Psoas muscle (tissue), 8 donors: ENCODE data around the gene SAMD4A. TPM values are rescaled to one million over a fixed set of nuclear protein-coding genes. Genes with fewer than 3 reads are reported as not detected.

Experiments
- ATAC-seq, 4 donors: fragments of 200-7000 bp; cut with Tn5 transposase; one replicate each; pipeline ENCODE4 v1.9.1; 2020; ENCODE audit warnings: moderate library complexity in 3 of 4, mild to moderate bottlenecking in 2 of 4
- DNase-seq, 2 donors: peaks; one replicate each; pipeline ENCODE4 v3.0.0-alpha.2; 2020
- H3K27ac ChIP-seq: fragments of 200-600 bp; one replicate; pipeline ENCODE4 v1.8.0; 2022
- H3K27me3 ChIP-seq, 3 donors: fragments of 200-600 bp in 1 of 3; one replicate each; pipeline versions ENCODE4 v1.6.1 to v1.8.0; 2013 to 2022; ENCODE audit warnings: low read length in 2 of 3, mild to moderate bottlenecking in 2 of 3, moderate library complexity in 1 of 3; ENCODE audit not compliant: insufficient read depth in 3 of 3
- H3K36me3 ChIP-seq, 2 donors: fragments of 200-600 bp in 1 of 2; one replicate each; pipeline versions ENCODE4 v1.6.1 to v1.8.0; 2013 to 2022; ENCODE audit warnings: low read depth in 1 of 2, mild to moderate bottlenecking in 1 of 2, moderate library complexity in 1 of 2; ENCODE audit not compliant: insufficient read depth in 1 of 2
- H3K4me1 ChIP-seq: fragments of 200-600 bp; one replicate; pipeline ENCODE4 v1.8.0; 2022
- H3K4me3 ChIP-seq: fragments of 200-600 bp; one replicate; pipeline ENCODE4 v1.8.0; 2022; ENCODE audit warnings: mild to moderate bottlenecking
- H3K9me3 ChIP-seq: fragments of 200-600 bp; one replicate; pipeline ENCODE4 v1.8.0; 2022
- CTCF ChIP-seq: fragments of 200-600 bp; IDR thresholded peaks from one replicate; pipeline ENCODE4 v1.8.0; 2022; ENCODE audit warnings: antibody characterized with exemption
- WGBS, 3 donors: extraction: QIAGEN DNeasy Blood & Tissue Kit; methylation state at CpG; one replicate each; pipeline versions ENCODE4 v1.1.6 to v1.1.7; 2013; 5-methylcytosine and 5-hydroxymethylcytosine counted together
- intact Hi-C, 2 donors: fragments of 100-400 bp; cut with DNase I; formaldehyde crosslinking; loops; one replicate each; pipeline versions ENCODE4 v1.11.0 to v1.14.2; 2022
- polyA plus RNA-seq, 3 donors: library from polyadenylated mRNA; stranded (reverse); fragments of 200-250 nt; gene quantifications; one replicate each; pipeline ENCODE4 v1.2.3, GENCODE V29; 2013
- total RNA-seq, 4 donors: library from RNA; stranded (reverse); fragmentation: NEBNext Ultra II Directional in 2 of 4; extraction: Animal tissue kit (Norgen Biotek cat#: 25700) in 2 of 4; gene quantifications; one replicate each; pipeline versions ENCODE4 v1.2.1 to v1.2.4, GENCODE V29; 2021 to 2023
- donor health status: healthy with polysubstance abuse.
- donor health status: DM: no; HTN: no; CAD: no; lungs with moderate emphysema.
- donor health status: Bipolar disorder and iron deficiency.
- donor health status: healthy.
- donor health status: DM: yes; HTN: yes; CAD: no.
- donor health status: DM: no; HTN: no; CAD: no.
- donor health status: DM: no; HTN: no; CAD: no.
- donor health status: DM: yes; HTN: yes; CAD: no.

The SAMD4A gene
- total and polyA plus RNA-seq, 7 donors = 9.6 to 139 (median 67.9) TPM

- 96 to 98% (median 97%) methylated on average over 3 of the region's 3 CpGs for WGBS, 3 donors
- ATAC-seq (no peak), DNase-seq (no peak)
- intact Hi-C loops = loop anchor here in 1 of 2 donors (5.0 kb wide), 1 partner anchor 41 kb away; no protein-coding TSS in a partner anchor
- peaks cover 69% of the 10 kb centered on the region for H3K4me1 ChIP-seq
- H3K9me3 ChIP-seq = no peaks in the 10 kb centered on the region
- TF ChIP-seq CTCF = no peak
- no peak overlapping the region for H3K4me3 ChIP-seq
- H3K27me3 ChIP-seq = no peaks in the 10 kb centered on the region
- H3K36me3 ChIP-seq = no peaks in the 10 kb centered on the region
- no peak overlapping the region for H3K27ac ChIP-seq
These were observed 14.0 kb downstream of the SAMD4A start for GRCh38 chr14:54580933-54581332.

GRCh38 chr14:54582334-54582733, 15.4 kb downstream of the SAMD4A start:
- DNase-seq (no peak), ATAC-seq (peak in 3 of 4 donors; percentile 39 to 60 (median 43))
- no peak overlapping the region for H3K27ac ChIP-seq
- H3K9me3 ChIP-seq = no peaks in the 10 kb centered on the region
- no peak overlapping the region for H3K4me3 ChIP-seq
- no peak for TF ChIP-seq CTCF
- H3K4me1 ChIP-seq = peaks cover 55% of the 10 kb centered on the region
- H3K27me3 ChIP-seq = no peaks in the 10 kb centered on the region
- WGBS, 3 donors = 52 to 84% (median 59%) methylated on average over 7 of the region's 7 CpGs
- H3K36me3 ChIP-seq = no peaks in the 10 kb centered on the region
- intact Hi-C loops = loop anchor here in 1 of 2 donors (5.0 kb wide), 1 partner anchor 40 kb away; no protein-coding TSS in a partner anchor

GRCh38 chr14:54584097-54584496, 17.2 kb downstream of the SAMD4A start:
- no peak for TF ChIP-seq CTCF
- H3K9me3 ChIP-seq = no peaks in the 10 kb centered on the region
- no peak for ATAC-seq
- no peak overlapping the region for H3K4me3 ChIP-seq
- intact Hi-C loops = loop anchor here in 1 of 2 donors (5.0 kb wide), 1 partner anchor 38 kb away; no protein-coding TSS in a partner anchor
- 25 to 39% (median 38%) methylated on average over 1 of the region's 1 CpG for WGBS, 3 donors
- no peak for DNase-seq
- H3K4me1 ChIP-seq = peaks cover 48% of the 10 kb centered on the region
- H3K36me3 ChIP-seq = no peaks in the 10 kb centered on the region
- H3K27me3 ChIP-seq = no peaks in the 10 kb centered on the region
- H3K27ac ChIP-seq = no peak overlapping the region

- no peaks in the 10 kb centered on the region for H3K9me3 ChIP-seq
- TF ChIP-seq CTCF = no peak
- H3K4me3 ChIP-seq = no peak overlapping the region
- DNase-seq (no peak), ATAC-seq (no peak)
- H3K36me3 ChIP-seq = no peaks in the 10 kb centered on the region
- peaks cover 52% of the 10 kb centered on the region for H3K4me1 ChIP-seq
- no peak overlapping the region for H3K27ac ChIP-seq
- 94 to 96% (median 94%) methylated on average over 3 of the region's 3 CpGs for WGBS, 3 donors
- H3K27me3 ChIP-seq = no peaks in the 10 kb centered on the region
- intact Hi-C loops = no loop called here
These were observed 18.3 kb downstream of the SAMD4A start for GRCh38 chr14:54585214-54585613.

GRCh38 chr14:54589076-54589475, 22.1 kb downstream of the SAMD4A start:
- Histone ChIP-seq H3K36me3 (no peaks in the 10 kb centered on the region), H3K27ac (no peak overlapping the region), H3K4me1 (peaks cover 55% of the 10 kb centered on the region), H3K27me3 (no peaks in the 10 kb centered on the region), H3K9me3 (no peaks in the 10 kb centered on the region), H3K4me3 (no peak overlapping the region)
- DNase-seq = no peak
- intact Hi-C loops = no loop called here
- no peak for ATAC-seq
- TF ChIP-seq CTCF = no peak
- 62 to 75% (median 67%) methylated on average over 2 of the region's 2 CpGs for WGBS, 3 donors
